Lower leg skin (tissue), 4 donors: ENCODE results near the gene TTC23. TPM values are rescaled to one million over a fixed set of nuclear protein-coding genes. Genes with fewer than 3 reads are reported as not detected.
"Not testable (repeated sequence)": the region's sequence is repeated elsewhere in the genome, so short reads cannot be mapped to it uniquely, and the experiment has no call there.

ENCODE experiments used
- DNase-seq, 2 donors: peaks; one replicate each; pipeline ENCODE4 v3.0.0-alpha.2; 2019; ENCODE audit warnings: low spot score in 2 of 2
- H3K4me3 ChIP-seq: fragments of 200-600 bp; sonication (generic); 2 replicates; pipeline ENCODE4 v1.5.1; 2017; ENCODE audit warnings: mild to moderate bottlenecking, low read depth; ENCODE audit not compliant: poor library complexity, severe bottlenecking
- POLR2A ChIP-seq, 2 donors: fragments of 450-650 bp; IDR thresholded peaks; one replicate each; pipeline ENCODE4 v1.6.1; 2016 to 2017; ENCODE audit warnings: antibody characterized with exemption in 2 of 2, mild to moderate bottlenecking in 1 of 2, moderate library complexity in 1 of 2
- WGBS, 2 donors: methylation state at CpG; one replicate each; pipeline ENCODE4 v1.1.5; 2018; 5-methylcytosine and 5-hydroxymethylcytosine counted together
- intact Hi-C: fragments of 100-400 bp; cut with DNase I; formaldehyde crosslinking; loops from one replicate; pipeline ENCODE4 v1.15.0; 2023; ENCODE audit warnings: low total_unique reads
- total RNA-seq, 4 donors: library from RNA; depleted of rRNA; stranded (reverse); fragments of >200 nt; gene quantifications; one replicate each; pipeline ENCODE4 v1.1.0, GENCODE V29; 2016
- TF ChIP-seq, protein P1 (sequence below), 3 donors: fragments of 450-650 bp; IDR thresholded peaks; one replicate each; pipeline ENCODE4 v1.5.1; 2016; ENCODE audit warnings: antibody characterized with exemption in 3 of 3, mild to moderate bottlenecking in 3 of 3, moderate library complexity in 2 of 3

TTC23 gene
- total RNA-seq, 4 donors from 2014 or later = 16.3 to 23.7 (median 20.0) TPM

DNA sequence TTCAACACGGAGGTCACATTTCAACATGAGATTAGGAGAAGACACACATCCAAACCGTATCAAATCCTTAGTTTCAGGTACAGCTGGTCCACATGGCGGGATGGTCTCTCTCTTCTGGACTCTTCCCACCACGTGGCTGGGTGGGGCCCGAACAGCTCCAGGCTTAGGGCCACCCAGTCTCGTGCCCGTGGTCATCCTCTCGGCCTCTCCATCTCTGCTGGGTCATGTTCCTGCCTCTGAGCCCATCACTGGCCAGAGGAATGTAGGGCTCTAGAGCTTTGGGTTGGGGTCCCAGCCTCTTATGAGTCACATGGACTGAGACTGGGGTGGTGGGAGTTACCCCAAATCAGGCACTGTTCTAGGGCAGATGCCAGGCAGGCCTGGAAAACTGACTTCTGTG lies 132.3 kb downstream of the TTC23 start:
- H3K4me3 ChIP-seq = no peak overlapping the region
- no peak for DNase-seq
- TF ChIP-seq, protein P1, sequence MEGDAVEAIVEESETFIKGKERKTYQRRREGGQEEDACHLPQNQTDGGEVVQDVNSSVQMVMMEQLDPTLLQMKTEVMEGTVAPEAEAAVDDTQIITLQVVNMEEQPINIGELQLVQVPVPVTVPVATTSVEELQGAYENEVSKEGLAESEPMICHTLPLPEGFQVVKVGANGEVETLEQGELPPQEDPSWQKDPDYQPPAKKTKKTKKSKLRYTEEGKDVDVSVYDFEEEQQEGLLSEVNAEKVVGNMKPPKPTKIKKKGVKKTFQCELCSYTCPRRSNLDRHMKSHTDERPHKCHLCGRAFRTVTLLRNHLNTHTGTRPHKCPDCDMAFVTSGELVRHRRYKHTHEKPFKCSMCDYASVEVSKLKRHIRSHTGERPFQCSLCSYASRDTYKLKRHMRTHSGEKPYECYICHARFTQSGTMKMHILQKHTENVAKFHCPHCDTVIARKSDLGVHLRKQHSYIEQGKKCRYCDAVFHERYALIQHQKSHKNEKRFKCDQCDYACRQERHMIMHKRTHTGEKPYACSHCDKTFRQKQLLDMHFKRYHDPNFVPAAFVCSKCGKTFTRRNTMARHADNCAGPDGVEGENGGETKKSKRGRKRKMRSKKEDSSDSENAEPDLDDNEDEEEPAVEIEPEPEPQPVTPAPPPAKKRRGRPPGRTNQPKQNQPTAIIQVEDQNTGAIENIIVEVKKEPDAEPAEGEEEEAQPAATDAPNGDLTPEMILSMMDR (IDR thresholded peaks at IDR 0.05) = no peak
- TF ChIP-seq POLR2A (IDR thresholded peaks at IDR 0.05) = no peak
- WGBS, 2 donors = 87 to 93% methylated on average over 8 of the region's 8 CpGs
- intact Hi-C loops = no loop called here

DNA sequence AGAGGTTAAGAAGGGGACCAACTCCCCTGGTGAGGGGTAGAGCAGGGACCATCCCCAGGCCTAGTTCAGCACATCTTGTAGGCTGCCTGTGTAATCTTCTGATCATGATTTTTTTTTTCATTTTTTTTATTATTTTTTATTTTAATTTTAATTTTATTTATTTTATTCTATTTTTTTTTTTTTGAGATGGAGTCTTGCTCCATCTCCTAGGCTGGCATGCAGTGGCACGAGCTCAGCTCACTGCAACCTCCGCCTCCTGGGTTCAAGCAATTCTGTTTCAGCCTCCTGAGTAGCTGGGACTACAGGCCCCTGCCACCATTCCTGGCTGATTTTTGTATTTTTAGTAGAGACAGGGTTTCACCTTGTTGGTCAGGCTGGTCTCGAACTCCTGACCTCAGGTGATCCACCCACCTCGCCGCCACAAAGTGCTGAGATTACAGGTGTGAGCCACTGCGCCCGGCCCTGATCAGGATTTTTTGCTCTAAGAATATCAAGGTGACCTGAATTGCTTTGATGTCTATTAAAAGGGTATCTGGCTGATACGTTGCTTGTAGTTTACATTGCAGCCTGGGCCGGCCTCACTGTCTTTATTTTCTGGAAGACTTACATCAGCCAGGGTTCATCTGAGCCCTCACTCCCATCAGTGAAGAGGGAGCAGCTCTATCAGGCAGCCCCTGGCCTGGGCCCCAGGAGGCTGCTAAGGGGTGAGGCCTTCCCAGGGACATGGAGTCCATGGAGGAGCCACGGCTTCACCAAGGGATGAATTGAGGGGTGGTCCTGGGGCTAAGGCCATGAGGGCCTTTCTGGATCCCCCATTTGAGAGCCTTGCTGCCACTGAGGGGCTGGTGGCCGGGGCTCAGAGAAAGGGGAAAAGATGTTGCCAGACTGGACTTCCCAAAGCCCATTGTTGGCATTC lies 133.8 kb downstream of the TTC23 start:
- intact Hi-C loops = no loop called here
- no peak for DNase-seq
- TF ChIP-seq, protein P1 (IDR thresholded peaks at IDR 0.05) = no peak
- TF ChIP-seq POLR2A (IDR thresholded peaks at IDR 0.05) = no peak
- no peak overlapping the region for H3K4me3 ChIP-seq
- 84 to 85% methylated on average over 11 of the region's 11 CpGs for WGBS, 2 donors

DNA sequence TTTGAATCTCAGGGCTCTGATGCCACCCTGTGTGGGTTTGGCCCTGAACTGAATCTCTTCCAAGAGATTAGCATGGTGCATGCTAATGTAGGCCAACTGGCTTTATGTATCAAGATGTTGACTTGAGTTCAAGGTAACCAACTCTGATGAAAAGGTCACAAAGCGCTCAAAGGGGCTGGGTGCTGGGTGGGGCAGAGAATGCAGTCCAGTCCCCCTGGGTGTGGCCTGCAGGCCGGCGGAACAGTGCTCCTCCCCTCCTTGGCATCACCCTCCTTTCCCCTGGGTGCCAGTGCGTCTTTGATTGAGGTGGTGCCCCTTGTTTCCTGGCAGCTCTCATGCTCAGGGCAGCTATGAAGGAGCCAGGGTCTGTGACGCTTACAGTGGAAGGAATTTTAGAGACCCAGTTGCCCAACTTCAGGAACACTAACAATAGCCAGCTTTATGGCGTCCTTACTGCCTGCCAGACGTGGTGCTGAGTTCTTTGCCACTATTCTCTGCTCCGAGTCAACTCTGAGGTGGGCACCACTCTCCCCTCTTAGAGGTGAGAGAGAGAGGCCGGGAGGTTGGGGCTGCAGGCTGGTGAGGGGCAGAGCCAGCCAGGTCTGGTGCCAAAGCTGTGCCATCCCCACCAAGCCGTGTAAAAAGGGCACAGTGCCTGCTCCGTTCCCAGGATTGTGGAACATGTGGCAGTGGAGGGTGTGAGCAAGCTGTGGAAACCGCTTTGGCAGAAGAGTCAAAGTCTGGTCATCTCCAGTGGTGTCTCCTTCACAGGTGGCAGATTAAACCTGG lies 134.7 kb downstream of the TTC23 start:
- WGBS, 2 donors = 69 to 76% methylated on average over 12 of the region's 12 CpGs
- H3K4me3 ChIP-seq = no peak overlapping the region
- intact Hi-C loops = no loop called here
- TF ChIP-seq, protein P1 (IDR thresholded peaks at IDR 0.05) = no peak
- TF ChIP-seq POLR2A (IDR thresholded peaks at IDR 0.05) = no peak
- no peak for DNase-seq

DNA sequence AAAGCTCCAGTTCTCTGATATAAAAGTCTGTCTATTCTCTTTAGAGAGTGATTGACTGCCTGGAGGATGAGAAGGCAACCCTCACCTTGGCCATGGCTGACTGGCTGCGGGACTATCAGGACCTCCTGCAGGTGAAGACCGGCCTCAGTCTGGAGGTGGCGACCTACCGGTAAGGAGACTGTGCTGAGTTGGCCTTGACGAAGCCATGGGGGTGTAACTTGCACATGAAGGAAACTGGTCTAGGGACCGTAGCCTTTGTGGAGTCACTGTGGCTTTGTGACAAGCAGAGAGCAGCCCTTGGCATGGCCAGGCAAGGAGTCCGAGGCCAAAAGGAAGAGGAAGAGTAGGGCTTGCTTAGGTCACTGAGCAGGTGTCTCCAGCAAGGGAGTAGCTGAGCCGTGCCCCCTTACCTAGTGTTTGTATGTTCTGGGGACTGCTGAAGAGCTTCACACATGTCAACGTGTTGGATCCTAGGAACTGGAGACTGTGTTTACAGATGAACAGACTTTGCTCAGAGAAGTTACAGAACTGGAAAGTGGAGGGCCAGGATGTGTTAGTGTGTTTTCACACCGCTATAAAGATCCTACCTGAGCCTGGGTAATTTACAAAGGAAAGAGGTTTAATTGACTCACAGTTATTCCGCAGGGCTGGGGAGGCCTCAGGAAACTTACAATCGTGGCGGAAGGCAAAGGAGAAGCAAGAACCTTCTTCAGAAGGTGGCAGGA lies 135.7 kb downstream of the TTC23 start:
- DNase-seq = no peak
- TF ChIP-seq, protein P1 (IDR thresholded peaks at IDR 0.05) = no peak
- TF ChIP-seq POLR2A (IDR thresholded peaks at IDR 0.05) = no peak
- WGBS, 2 donors = 89 to 90% methylated on average over 13 of the region's 13 CpGs
- no peak overlapping the region for H3K4me3 ChIP-seq
- intact Hi-C loops = no loop called here

DNA sequence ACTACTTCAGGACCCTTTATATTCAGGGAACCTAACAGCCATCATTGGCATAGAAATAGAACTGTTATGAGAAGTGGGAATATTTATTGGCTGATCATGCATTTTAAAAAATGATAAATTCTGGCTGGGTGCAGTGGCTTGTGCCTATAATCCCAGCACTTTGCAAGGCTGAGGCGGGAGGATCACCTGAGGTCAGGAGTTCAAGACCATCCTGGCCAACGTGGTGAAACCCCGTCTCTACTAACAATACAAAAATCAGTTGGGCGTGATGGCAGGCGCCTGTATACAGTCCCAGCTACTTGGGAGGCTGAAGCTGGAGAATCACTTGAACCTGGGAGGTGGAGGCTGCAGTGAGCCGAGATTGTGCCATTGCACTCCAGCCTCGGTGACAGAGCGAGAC lies 137.7 kb downstream of the TTC23 start:
- intact Hi-C loops, DNase-seq, H3K4me3 ChIP-seq: not testable (repeated sequence)
- 86 to 90% methylated on average over 8 of the region's 8 CpGs for WGBS, 2 donors
